K562 (cell line): ENCODE results near the gene PTPRT.

Source experiments
- CREM ChIP-seq: IDR thresholded peaks from 2 replicates; pipeline ENCODE4 v1.6.1; 2014; ENCODE audit warnings: antibody characterized with exemption, low read depth
- CTCF ChIP-seq, 3 experiments: IDR thresholded peaks in 2 of 3; conservative IDR thresholded peaks in 1 of 3; 2 replicates each; pipeline ENCODE4 v1.5.1; 2011 to 2012; ENCODE audit warnings: low read length in 3 of 3, mild to moderate bottlenecking in 3 of 3, control low read depth in 2 of 3, improper control_type of control experiment in 1 of 3, inconsistent platforms in 1 of 3, low read depth in 1 of 3, mixed read lengths in 1 of 3, moderate library complexity in 1 of 3; ENCODE audit not compliant: insufficient read depth in 2 of 3
- EZH2 ChIP-seq: IDR thresholded peaks from 2 replicates; pipeline ENCODE4 v1.6.1; 2012; ENCODE audit warnings: low read depth, mild to moderate bottlenecking, inconsistent platforms, low read length, borderline replicate concordance
- POLR2A ChIP-seq: fragments of 450-650 bp; conservative IDR thresholded peaks from 2 replicates; pipeline ENCODE4 v1.6.1; 2016
- PREB ChIP-seq: sonication (generic); formaldehyde crosslinking; IDR thresholded peaks from 2 replicates; pipeline ENCODE4 v1.8.1; 2023; ENCODE audit warnings: mild to moderate bottlenecking, missing genetic modification reagents
- RBFOX2 ChIP-seq: fragments of 200-400 bp; formaldehyde crosslinking; IDR thresholded peaks from 2 replicates; pipeline ENCODE4 v1.6.1; 2017; ENCODE audit warnings: low read depth, mild to moderate bottlenecking, low read length, moderate library complexity
- SP1 ChIP-seq: sonication (generic); formaldehyde crosslinking; IDR thresholded peaks from 2 replicates; pipeline ENCODE4 v1.8.1; 2022; ENCODE audit warnings: mild to moderate bottlenecking, missing genetic modification reagents

GRCh38 chr20:42996141-42996540, 193.6 kb downstream of the PTPRT start:
- TF ChIP-seq CTCF (IDR thresholded peaks at IDR 0.05 in 2 of 3, conservative IDR thresholded peaks at IDR 0.05 in 1 of 3; ENCODE audit: insufficient read depth in 2 of 3, low read depth in 1 of 3, low read length in 3 of 3) (no peak), CREM (no peak), EZH2 (no peak), SP1 (CRISPR knock-in tag) (no peak), RBFOX2 (no peak), PREB (CRISPR knock-in tag) (no peak), POLR2A (no peak)
